Smooth muscle cell (in vitro differentiated cells): ENCODE measurements around the gene CDON. TPM values are rescaled to one million over a fixed set of nuclear protein-coding genes. Genes with fewer than 3 reads are reported as not detected.

Experiments
- DNase-seq: peaks from one replicate; lab custom pipeline; 2025; ENCODE audit not compliant: unreplicated experiment; lab: John Stamatoyannopoulos, UW
- H2AFZ ChIP-seq: fragments of 200-600 bp; sonication (generic); 2 replicates; pipeline ENCODE4 v1.6.0; 2016; ENCODE audit warnings: antibody characterized with exemption, low read depth, mild to moderate bottlenecking
- H3F3A ChIP-seq: fragments of 200-600 bp; sonication (generic); 2 replicates; pipeline ENCODE4 v1.6.0; 2017; ENCODE audit warnings: antibody characterized with exemption, low read depth
- H3K27ac ChIP-seq: fragments of 200-600 bp; sonication (generic); 2 replicates; pipeline ENCODE4 v1.5.1; 2016; ENCODE audit warnings: low read depth, mild to moderate bottlenecking
- H3K27me3 ChIP-seq: fragments of 200-600 bp; sonication (generic); 2 replicates; pipeline ENCODE4 v1.6.1; 2016; ENCODE audit warnings: low read depth, mild to moderate bottlenecking
- H3K36me3 ChIP-seq: fragments of 200-600 bp; sonication (generic); 2 replicates; pipeline ENCODE4 v1.5.1; 2016; ENCODE audit warnings: low read depth
- H3K4me1 ChIP-seq: fragments of 200-600 bp; sonication (generic); 2 replicates; pipeline ENCODE4 v1.5.1; 2016; ENCODE audit warnings: low read depth
- H3K4me2 ChIP-seq: fragments of 200-600 bp; sonication (generic); 2 replicates; pipeline ENCODE4 v1.6.0; 2016; ENCODE audit warnings: mild to moderate bottlenecking
- H3K4me3 ChIP-seq: fragments of 200-600 bp; sonication (generic); 2 replicates; pipeline ENCODE4 v1.5.1; 2016; ENCODE audit warnings: mild to moderate bottlenecking
- H3K79me2 ChIP-seq: fragments of 200-600 bp; sonication (generic); 2 replicates; pipeline ENCODE4 v1.6.0; 2016; ENCODE audit warnings: low read depth, mild to moderate bottlenecking
- H3K9ac ChIP-seq: fragments of 200-600 bp; sonication (generic); 2 replicates; pipeline ENCODE4 v1.6.0; 2016; ENCODE audit warnings: low read depth
- H3K9me3 ChIP-seq: fragments of 200-600 bp; sonication (generic); replicated peaks from 2 replicates; pipeline ENCODE4 v1.5.1; 2016; ENCODE audit warnings: low read depth
- H4K20me1 ChIP-seq: fragments of 200-600 bp; sonication (generic); 2 replicates; pipeline ENCODE4 v1.6.0; 2016; ENCODE audit warnings: low read depth
- CTCF ChIP-seq: fragments of 200-600 bp; sonication (generic); IDR thresholded peaks from 2 replicates; pipeline ENCODE4 v1.5.1; 2017; ENCODE audit warnings: borderline replicate concordance, mild to moderate bottlenecking, antibody characterized with exemption; ENCODE audit not compliant: insufficient read depth, poor library complexity, severe bottlenecking
- WGBS: methylation state at CpG from one replicate; pipeline ENCODE4 v1.1.7; 2016; ENCODE audit warnings: low lambda C conversion rate; 5-methylcytosine and 5-hydroxymethylcytosine counted together
- polyA plus RNA-seq: library from polyadenylated mRNA; unstranded; fragments of >200 nt; fragmentation: Nextera tagmentation; extraction: Ambion mirVana; gene quantifications from 2 replicates; pipeline ENCODE4 v1.2.1, GENCODE V29; 2016
- total RNA-seq: library from RNA; depleted of rRNA; stranded (reverse); fragments of >200 nt; gene quantifications from 2 replicates; pipeline ENCODE4 v1.2.3, GENCODE V29; 2014

CDON gene
- total and polyA plus RNA-seq, 2 experiments from 2014 or later, result 1.6 to 14.8 TPM

- Histone ChIP-seq H3K36me3 (no peaks in the 10 kb centered on the region), H3K9me3 (no peaks in the 10 kb centered on the region), H3K4me2 (no peak overlapping the region), H4K20me1 (no peaks in the 10 kb centered on the region), H3K27ac (no peak overlapping the region), H3F3A (no peaks in the 10 kb centered on the region), H3K9ac (no peak overlapping the region), H3K27me3 (no peaks in the 10 kb centered on the region), H3K79me2 (no peaks in the 10 kb centered on the region), H3K4me1 (no peaks in the 10 kb centered on the region), H2AFZ (no peak overlapping the region), H3K4me3 (no peak overlapping the region)
- TF ChIP-seq CTCF, result no peak
- 93% methylated on average over 6 of the region's 6 CpGs for WGBS
- no peak for DNase-seq
Measured at GRCh38 chr11:125959511-125959910, 103.2 kb downstream of the CDON start.

GRCh38 chr11:125958872-125959400 lies 103.7 kb downstream of the CDON start:
- H3K27me3 ChIP-seq, result no peaks in the 10 kb centered on the region
- H4K20me1 ChIP-seq, result no peaks in the 10 kb centered on the region
- H3K9ac ChIP-seq, result no peak overlapping the region
- no peak overlapping the region for H2AFZ ChIP-seq
- H3K4me2 ChIP-seq, result no peak overlapping the region
- H3F3A ChIP-seq, result no peaks in the 10 kb centered on the region
- no peaks in the 10 kb centered on the region for H3K4me1 ChIP-seq
- no peaks in the 10 kb centered on the region for H3K36me3 ChIP-seq
- no peak for DNase-seq
- H3K9me3 ChIP-seq, result no peaks in the 10 kb centered on the region
- H3K79me2 ChIP-seq, result no peaks in the 10 kb centered on the region
- H3K27ac ChIP-seq, result no peak overlapping the region
- no peak for TF ChIP-seq CTCF
- WGBS, result 96% methylated on average over 4 of the region's 4 CpGs
- no peak overlapping the region for H3K4me3 ChIP-seq

GRCh38 chr11:125957618-125958332 lies 104.9 kb downstream of the CDON start:
- Histone ChIP-seq H3K9ac (no peak overlapping the region), H3K4me1 (no peaks in the 10 kb centered on the region), H2AFZ (no peak overlapping the region), H3K79me2 (no peaks in the 10 kb centered on the region), H3K36me3 (no peaks in the 10 kb centered on the region), H3K4me2 (no peak overlapping the region), H3F3A (no peaks in the 10 kb centered on the region), H3K4me3 (no peak overlapping the region), H3K27me3 (no peaks in the 10 kb centered on the region), H3K27ac (no peak overlapping the region), H3K9me3 (no peaks in the 10 kb centered on the region), H4K20me1 (no peaks in the 10 kb centered on the region)
- 93% methylated on average over 14 of the region's 14 CpGs for WGBS
- no peak for TF ChIP-seq CTCF
- no peak for DNase-seq
